GM10266 (cell line): ENCODE measurements around the gene HM13.

ENCODE experiments used
- DNase-seq: peaks from one replicate; pipeline ENCODE4 v3.0.0; 2012; ENCODE audit errors: extremely low spot score
- CTCF ChIP-seq: IDR thresholded peaks from 2 replicates; pipeline ENCODE4 v1.5.1; 2012; ENCODE audit warnings: mild to moderate bottlenecking, low read depth; ENCODE audit not compliant: control insufficient read depth, insufficient read depth; ENCODE audit errors: missing control alignments

Gene HM13

GRCh38 chr20:31566319-31566657 lies 52.0 kb downstream of the HM13 start:
- DNase-seq, result no peak
- TF ChIP-seq CTCF, result no peak

- no peak for TF ChIP-seq CTCF
- DNase-seq, result no peak
These were observed 52.6 kb downstream of the HM13 start for GRCh38 chr20:31566658-31567379.

- no peak for TF ChIP-seq CTCF
- DNase-seq, result no peak
These were observed 53.1 kb downstream of the HM13 start for GRCh38 chr20:31567380-31567720.

- DNase-seq, result no peak
- TF ChIP-seq CTCF, result no peak
These were observed 53.9 kb downstream of the HM13 start for GRCh38 chr20:31568041-31568731.

GRCh38 chr20:31568773-31569162 lies 54.5 kb downstream of the HM13 start:
- DNase-seq, result no peak
- TF ChIP-seq CTCF, result no peak

- peak; percentile 81 for TF ChIP-seq CTCF
- peak; percentile 68 for DNase-seq
These were observed 55.1 kb downstream of the HM13 start for GRCh38 chr20:31569163-31570020.

- DNase-seq, result no peak
- TF ChIP-seq CTCF, result no peak
These were observed 55.8 kb downstream of the HM13 start for GRCh38 chr20:31570021-31570463.
